Stimulated activated CD4-positive, alpha-beta T cell treated with anti-CD3 and anti-CD28 coated beads, TNF-alpha, amount 100 ng/mL, for 1 hour (primary cell): Measurements from ENCODE around the gene HS1BP3.

Experiments used
- DNase-seq, 3 donors: peaks; one replicate each; pipeline ENCODE4 v3.0.0-alpha.2; 2020; ENCODE audit warnings: low read depth in 3 of 3, low spot score in 1 of 3

Gene HS1BP3

GRCh38 chr2:20572221-20572620, 78.7 kb downstream of the HS1BP3 start:
- no peak for DNase-seq

GRCh38 chr2:20571644-20572215, 79.2 kb downstream of the HS1BP3 start:
- DNase-seq = no peak

- no peak for DNase-seq
Measured at GRCh38 chr2:20571231-20571630, 79.7 kb downstream of the HS1BP3 start.

GRCh38 chr2:20570249-20570648, 80.6 kb downstream of the HS1BP3 start:
- no peak for DNase-seq

GRCh38 chr2:20569464-20570223, 81.3 kb downstream of the HS1BP3 start:
- no peak for DNase-seq

- no peak for DNase-seq
Measured at GRCh38 chr2:20568501-20569463, 82.1 kb downstream of the HS1BP3 start.

GRCh38 chr2:20567926-20568179, 83.0 kb downstream of the HS1BP3 start:
- no peak for DNase-seq
